Lower leg skin (tissue), 4 donors: ENCODE data around the gene ARPC1A. TPM values are rescaled to one million over a fixed set of nuclear protein-coding genes. Genes with fewer than 3 reads are reported as not detected.
A peak's percentile ranks its signal among the peaks of the same experiment; 100 is the strongest.
"Not testable (repeated sequence)": the region's sequence is repeated elsewhere in the genome, so short reads cannot be mapped to it uniquely, and the experiment has no call there.

Experiments used
- DNase-seq, 2 donors: peaks; one replicate each; pipeline ENCODE4 v3.0.0-alpha.2; 2019; ENCODE audit warnings: low spot score in 2 of 2
- H3K4me3 ChIP-seq: fragments of 200-600 bp; sonication (generic); 2 replicates; pipeline ENCODE4 v1.5.1; 2017; ENCODE audit warnings: mild to moderate bottlenecking, low read depth; ENCODE audit not compliant: poor library complexity, severe bottlenecking
- CTCF ChIP-seq, 3 donors: fragments of 450-650 bp; IDR thresholded peaks; one replicate each; pipeline ENCODE4 v1.5.1; 2016; ENCODE audit warnings: antibody characterized with exemption in 3 of 3, mild to moderate bottlenecking in 3 of 3, moderate library complexity in 2 of 3
- POLR2A ChIP-seq, 2 donors: fragments of 450-650 bp; IDR thresholded peaks; one replicate each; pipeline ENCODE4 v1.6.1; 2016 to 2017; ENCODE audit warnings: antibody characterized with exemption in 2 of 2, mild to moderate bottlenecking in 1 of 2, moderate library complexity in 1 of 2
- WGBS, 2 donors: methylation state at CpG; one replicate each; pipeline ENCODE4 v1.1.5; 2018; 5-methylcytosine and 5-hydroxymethylcytosine counted together
- intact Hi-C: fragments of 100-400 bp; cut with DNase I; formaldehyde crosslinking; loops from one replicate; pipeline ENCODE4 v1.15.0; 2023; ENCODE audit warnings: low total_unique reads
- total RNA-seq, 4 donors: library from RNA; depleted of rRNA; stranded (reverse); fragments of >200 nt; gene quantifications; one replicate each; pipeline ENCODE4 v1.1.0, GENCODE V29; 2016

The ARPC1A gene
- 100 to 1,000 TPM; 108 to 140 (median 123) TPM for total RNA-seq

- intact Hi-C loops: no loop called here
- TF ChIP-seq POLR2A (IDR thresholded peaks at IDR 0.05) (peak in 1 of 2 donors; percentile 35), CTCF (IDR thresholded peaks at IDR 0.05) (no peak)
- H3K4me3 ChIP-seq: peak within 1 kb of the TSS; percentile 97
- WGBS, 2 donors: 0 to 1% methylated on average over 39 to 55 of the region's 82 CpGs
- peak; percentile 79 to 97 for DNase-seq
Measured at GRCh38 chr7:99325592-99326407, at the start of gene ARPC1A. Gene ARPC1A (plus strand): TSS chr7:99325898. CDS start chr7:99333354, 7,456 bp downstream.

GRCh38 chr7:99278180-99278579, 47.5 kb upstream of the ARPC1A start:
- WGBS, 2 donors: 75 to 83% methylated on average over 5 of the region's 5 CpGs
- no peak for DNase-seq
- TF ChIP-seq CTCF (IDR thresholded peaks at IDR 0.05) (no peak), POLR2A (IDR thresholded peaks at IDR 0.05) (no peak)
- intact Hi-C loops: no loop called here
- no peak overlapping the region for H3K4me3 ChIP-seq

GRCh38 chr7:99284165-99284564, 41.5 kb upstream of the ARPC1A start:
- H3K4me3 ChIP-seq, DNase-seq, intact Hi-C loops: not testable (repeated sequence)
- 93 to 94% methylated on average over 4 of the region's 4 CpGs for WGBS, 2 donors

- intact Hi-C loops: no loop called here
- 92 to 96% methylated on average over 23 of the region's 23 CpGs for WGBS, 2 donors
- no peak for TF ChIP-seq POLR2A (IDR thresholded peaks at IDR 0.05)
- no peak for TF ChIP-seq CTCF (IDR thresholded peaks at IDR 0.05)
- H3K4me3 ChIP-seq: no peak overlapping the region
- DNase-seq: no peak
Measured at GRCh38 chr7:99287779-99288534, 37.7 kb upstream of the ARPC1A start.

- DNase-seq: no peak
- H3K4me3 ChIP-seq: no peak overlapping the region
- 75 to 79% methylated on average over 9 of the region's 9 CpGs for WGBS, 2 donors
- TF ChIP-seq POLR2A (IDR thresholded peaks at IDR 0.05): no peak
- no peak for TF ChIP-seq CTCF (IDR thresholded peaks at IDR 0.05)
- intact Hi-C loops: no loop called here
Measured at GRCh38 chr7:99289185-99289584, 36.5 kb upstream of the ARPC1A start.

- H3K4me3 ChIP-seq, DNase-seq, intact Hi-C loops: not testable (repeated sequence)
- WGBS, 2 donors: 92 to 96% methylated on average over 3 of the region's 3 CpGs
Measured at GRCh38 chr7:99290148-99290547, 35.5 kb upstream of the ARPC1A start.
